Measurements from ENCODE around the gene XPNPEP2. TPM values are rescaled to one million over a fixed set of nuclear protein-coding genes. Genes with fewer than 3 reads are reported as not detected.

XPNPEP2 gene
- total RNA-seq, 2 donors from 2014 or later, result 2.7 to 4.2 TPM

GRCh38 chrX:129747533-129747932 lies 8.8 kb downstream of the XPNPEP2 start:
- DNase-seq (ENCODE audit: low spot score) (no peak), ATAC-seq (ENCODE audit: insufficient number of reproducible peaks, low FRiP score, low read depth) (no peak)
- Histone ChIP-seq H3K27me3 (replicated peaks; ENCODE audit: insufficient read depth) (no peaks in the 10 kb centered on the region), H3K27ac (no peak overlapping the region), H3K9me3 (no peaks in the 10 kb centered on the region), H3K4me1 (ENCODE audit: control insufficient read depth in 1 of 2, low read depth in 2 of 2) (no peaks in the 10 kb centered on the region), H3K36me3 (no peaks in the 10 kb centered on the region), H3K4me3 (no peak overlapping the region)
- no peak for TF ChIP-seq CTCF (IDR thresholded peaks at IDR 0.05)

- Histone ChIP-seq H3K9me3 (no peaks in the 10 kb centered on the region), H3K4me1 (ENCODE audit: control insufficient read depth in 1 of 2, low read depth in 2 of 2) (no peaks in the 10 kb centered on the region), H3K27ac (no peak overlapping the region), H3K36me3 (no peaks in the 10 kb centered on the region), H3K27me3 (replicated peaks; ENCODE audit: insufficient read depth) (no peaks in the 10 kb centered on the region), H3K4me3 (no peak overlapping the region)
- DNase-seq (ENCODE audit: low spot score), result no peak
- no peak for TF ChIP-seq CTCF (IDR thresholded peaks at IDR 0.05)
- ATAC-seq (ENCODE audit: insufficient number of reproducible peaks, low FRiP score, low read depth), result peak; percentile 55
These were observed 9.5 kb downstream of the XPNPEP2 start for GRCh38 chrX:129748305-129748704.

- Histone ChIP-seq H3K27ac (no peak overlapping the region), H3K36me3 (no peaks in the 10 kb centered on the region), H3K27me3 (replicated peaks; ENCODE audit: insufficient read depth) (no peaks in the 10 kb centered on the region), H3K4me1 (ENCODE audit: control insufficient read depth in 1 of 2, low read depth in 2 of 2) (no peaks in the 10 kb centered on the region), H3K9me3 (no peaks in the 10 kb centered on the region), H3K4me3 (no peak overlapping the region)
- TF ChIP-seq CTCF (IDR thresholded peaks at IDR 0.05), result no peak
- DNase-seq (ENCODE audit: low spot score) (no peak), ATAC-seq (ENCODE audit: insufficient number of reproducible peaks, low FRiP score, low read depth) (no peak)
These were observed 10.3 kb downstream of the XPNPEP2 start for GRCh38 chrX:129749069-129749468.

- TF ChIP-seq CTCF (IDR thresholded peaks at IDR 0.05), result no peak
- Histone ChIP-seq H3K4me3 (no peak overlapping the region), H3K9me3 (no peaks in the 10 kb centered on the region), H3K36me3 (no peaks in the 10 kb centered on the region), H3K27me3 (replicated peaks; ENCODE audit: insufficient read depth) (no peaks in the 10 kb centered on the region), H3K27ac (no peak overlapping the region), H3K4me1 (ENCODE audit: control insufficient read depth in 1 of 2, low read depth in 2 of 2) (no peaks in the 10 kb centered on the region)
- no peak for DNase-seq (ENCODE audit: low spot score)
- ATAC-seq (ENCODE audit: insufficient number of reproducible peaks, low FRiP score, low read depth), result no peak
These were observed 12.2 kb downstream of the XPNPEP2 start for GRCh38 chrX:129750971-129751370.

GRCh38 chrX:129754056-129755024 lies 15.6 kb downstream of the XPNPEP2 start:
- H3K27ac ChIP-seq, result no peak overlapping the region
- no peaks in the 10 kb centered on the region for H3K27me3 ChIP-seq (replicated peaks; ENCODE audit: insufficient read depth)
- no peaks in the 10 kb centered on the region for H3K4me1 ChIP-seq (ENCODE audit: control insufficient read depth in 1 of 2, low read depth in 2 of 2)
- no peak for DNase-seq (ENCODE audit: low spot score)
- no peaks in the 10 kb centered on the region for H3K9me3 ChIP-seq
- no peaks in the 10 kb centered on the region for H3K36me3 ChIP-seq
- no peak overlapping the region for H3K4me3 ChIP-seq
- no peak for ATAC-seq (ENCODE audit: insufficient number of reproducible peaks, low FRiP score, low read depth)
- no peak for TF ChIP-seq CTCF (IDR thresholded peaks at IDR 0.05)
